ENCODE measurements around the gene MX1. TPM values are rescaled to one million over a fixed set of nuclear protein-coding genes. Genes with fewer than 3 reads are reported as not detected.

Gene MX1, protein sequence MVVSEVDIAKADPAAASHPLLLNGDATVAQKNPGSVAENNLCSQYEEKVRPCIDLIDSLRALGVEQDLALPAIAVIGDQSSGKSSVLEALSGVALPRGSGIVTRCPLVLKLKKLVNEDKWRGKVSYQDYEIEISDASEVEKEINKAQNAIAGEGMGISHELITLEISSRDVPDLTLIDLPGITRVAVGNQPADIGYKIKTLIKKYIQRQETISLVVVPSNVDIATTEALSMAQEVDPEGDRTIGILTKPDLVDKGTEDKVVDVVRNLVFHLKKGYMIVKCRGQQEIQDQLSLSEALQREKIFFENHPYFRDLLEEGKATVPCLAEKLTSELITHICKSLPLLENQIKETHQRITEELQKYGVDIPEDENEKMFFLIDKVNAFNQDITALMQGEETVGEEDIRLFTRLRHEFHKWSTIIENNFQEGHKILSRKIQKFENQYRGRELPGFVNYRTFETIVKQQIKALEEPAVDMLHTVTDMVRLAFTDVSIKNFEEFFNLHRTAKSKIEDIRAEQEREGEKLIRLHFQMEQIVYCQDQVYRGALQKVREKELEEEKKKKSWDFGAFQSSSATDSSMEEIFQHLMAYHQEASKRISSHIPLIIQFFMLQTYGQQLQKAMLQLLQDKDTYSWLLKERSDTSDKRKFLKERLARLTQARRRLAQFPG
- 2.2 and 2.4 TPM in 2 replicates for total RNA-seq

DNA sequence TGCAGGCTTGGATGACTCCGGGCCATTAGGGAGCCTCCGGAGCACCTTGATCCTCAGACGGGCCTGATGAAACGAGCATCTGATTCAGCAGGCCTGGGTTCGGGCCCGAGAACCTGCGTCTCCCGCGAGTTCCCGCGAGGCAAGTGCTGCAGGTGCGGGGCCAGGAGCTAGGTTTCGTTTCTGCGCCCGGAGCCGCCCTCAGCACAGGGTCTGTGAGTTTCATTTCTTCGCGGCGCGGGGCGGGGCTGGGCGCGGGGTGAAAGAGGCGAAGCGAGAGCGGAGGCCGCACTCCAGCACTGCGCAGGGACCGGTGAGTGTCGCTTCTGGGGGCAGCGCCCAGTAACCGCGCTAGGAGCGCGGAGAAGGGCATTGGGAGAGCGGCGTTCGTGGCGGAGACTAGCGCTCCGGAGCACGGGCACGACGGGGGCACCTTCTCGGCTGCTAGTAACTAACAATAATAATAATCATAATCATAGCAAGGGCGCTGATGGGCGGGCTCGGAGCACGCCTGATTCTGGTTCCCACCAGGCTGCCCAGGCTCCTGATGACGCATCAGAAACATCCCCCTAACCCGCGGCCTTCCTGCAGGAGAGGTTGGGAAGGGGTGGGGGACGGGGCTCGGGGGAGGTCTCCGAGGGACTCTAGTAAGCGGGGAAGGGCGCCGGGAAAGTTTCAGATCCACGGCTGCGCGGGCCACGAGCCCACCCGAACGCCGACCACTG, at the start of gene MX1:
Gene MX1, plus strand, starts transcription at position 286 of the 722 bp plus-strand sequence. CDS start 5,832 bp downstream, outside the sequence.
- Histone ChIP-seq H3K36me3 (ENCODE audit: control insufficient read depth, insufficient read depth, low read length) (no peaks in the 10 kb centered on the region), H3K4me3 (ENCODE audit: low read depth, low read length) (peak within 1 kb of the TSS; percentile 53), H3K27me3 (ENCODE audit: control insufficient read depth, insufficient read depth, low read length) (peaks cover 7% of the 10 kb centered on the region)
- DNase-seq (ENCODE audit: low read depth) (no peak), FAIRE-seq (no peak)
- no peak for TF ChIP-seq CTCF (IDR thresholded peaks at IDR 0.05; ENCODE audit: insufficient read depth, low read length, severe bottlenecking)

GRCh38 chr21:41377715-41378114, 48.3 kb upstream of the MX1 start:
- no peaks in the 10 kb centered on the region for H3K27me3 ChIP-seq (ENCODE audit: control insufficient read depth, insufficient read depth, low read length)
- FAIRE-seq (no peak), DNase-seq (ENCODE audit: low read depth) (no peak)
- no peak for TF ChIP-seq CTCF (IDR thresholded peaks at IDR 0.05; ENCODE audit: insufficient read depth, low read length, severe bottlenecking)
- H3K36me3 ChIP-seq (ENCODE audit: control insufficient read depth, insufficient read depth, low read length): no peaks in the 10 kb centered on the region
- H3K4me3 ChIP-seq (ENCODE audit: low read depth, low read length): no peak overlapping the region

GRCh38 chr21:41378849-41379248, 47.2 kb upstream of the MX1 start:
- no peak for FAIRE-seq
- Histone ChIP-seq H3K36me3 (ENCODE audit: control insufficient read depth, insufficient read depth, low read length) (no peaks in the 10 kb centered on the region), H3K27me3 (ENCODE audit: control insufficient read depth, insufficient read depth, low read length) (no peaks in the 10 kb centered on the region), H3K4me3 (ENCODE audit: low read depth, low read length) (no peak overlapping the region)
- no peak for TF ChIP-seq CTCF (IDR thresholded peaks at IDR 0.05; ENCODE audit: insufficient read depth, low read length, severe bottlenecking)
- no peak for DNase-seq (ENCODE audit: low read depth)

DNA sequence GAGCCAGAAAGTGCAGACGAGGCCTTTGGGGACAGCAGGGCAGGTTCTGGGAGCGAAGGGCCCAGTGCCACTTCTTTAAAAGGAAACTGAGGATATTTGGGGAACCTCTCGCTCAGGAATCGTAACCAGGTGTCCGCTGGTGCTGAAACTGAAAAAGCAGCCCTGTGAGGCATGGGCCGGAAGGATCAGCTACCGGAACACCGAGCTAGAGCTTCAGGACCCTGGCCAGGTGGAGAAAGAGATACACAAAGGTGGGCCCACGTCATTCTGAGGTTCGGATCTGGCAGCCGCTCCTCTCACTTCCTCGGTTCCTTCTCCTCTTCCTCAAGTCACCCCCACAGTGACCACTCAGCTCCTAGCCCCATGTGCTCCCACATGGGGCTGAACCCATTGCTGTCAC, 46.1 kb upstream of the MX1 start:
- Histone ChIP-seq H3K27me3 (ENCODE audit: control insufficient read depth, insufficient read depth, low read length) (no peaks in the 10 kb centered on the region), H3K4me3 (ENCODE audit: low read depth, low read length) (no peak overlapping the region), H3K36me3 (ENCODE audit: control insufficient read depth, insufficient read depth, low read length) (no peaks in the 10 kb centered on the region)
- DNase-seq (ENCODE audit: low read depth) (no peak), FAIRE-seq (no peak)
- TF ChIP-seq CTCF (IDR thresholded peaks at IDR 0.05; ENCODE audit: insufficient read depth, low read length, severe bottlenecking): no peak

DNA sequence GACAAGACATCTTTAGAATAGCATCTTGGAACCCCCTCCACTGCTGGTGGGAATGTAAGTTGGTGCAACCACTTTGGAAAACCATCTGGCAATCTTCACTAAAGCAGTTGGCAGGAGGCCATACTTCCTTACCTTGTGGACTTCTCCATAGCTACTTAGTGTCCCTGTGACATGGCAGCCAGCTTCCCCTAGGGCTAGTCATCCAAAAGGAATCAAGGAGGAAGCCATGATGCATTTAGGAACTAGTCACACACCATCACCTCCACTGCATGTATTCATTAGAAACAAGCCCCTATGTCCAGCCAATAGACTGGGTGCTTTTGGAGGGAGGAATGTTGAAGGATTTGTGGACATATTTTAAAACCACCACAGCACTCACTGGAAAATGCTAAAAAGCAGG, 44.3 kb upstream of the MX1 start:
- H3K36me3 ChIP-seq (ENCODE audit: control insufficient read depth, insufficient read depth, low read length): no peaks in the 10 kb centered on the region
- DNase-seq (ENCODE audit: low read depth) (no peak), FAIRE-seq (no peak)
- H3K4me3 ChIP-seq (ENCODE audit: low read depth, low read length): no peak overlapping the region
- TF ChIP-seq CTCF (IDR thresholded peaks at IDR 0.05; ENCODE audit: insufficient read depth, low read length, severe bottlenecking): no peak
- H3K27me3 ChIP-seq (ENCODE audit: control insufficient read depth, insufficient read depth, low read length): no peaks in the 10 kb centered on the region

Data from bronchial epithelial cell (primary cell).